HCT116 (cell line): ENCODE measurements around the gene RELA.
"Not testable (repeated sequence)": the region's sequence is repeated elsewhere in the genome, so short reads cannot be mapped to it uniquely, and the experiment has no call there.

Experiments
- POLR2AphosphoS5 ChIP-seq: IDR thresholded peaks from 2 replicates; pipeline ENCODE4 v1.6.1; 2011; ENCODE audit warnings: mild to moderate bottlenecking, low read depth, low read length, moderate library complexity
- TF ChIP-seq, protein P1 (sequence below), 3 experiments: fragments of 200-600 bp in 1 of 3; sonication (generic) in 1 of 3; IDR thresholded peaks in 2 of 3; conservative IDR thresholded peaks in 1 of 3; 2 replicates each; pipeline ENCODE4 v1.5.1; 2012 to 2017; ENCODE audit warnings: low read depth in 2 of 3, low read length in 2 of 3, antibody characterized with exemption in 1 of 3, borderline replicate concordance in 1 of 3, control low read depth in 1 of 3, mild to moderate bottlenecking in 1 of 3, mixed read lengths in 1 of 3, mixed run types in 1 of 3, moderate library complexity in 1 of 3; ENCODE audit not compliant: insufficient read depth in 1 of 3

DNA sequence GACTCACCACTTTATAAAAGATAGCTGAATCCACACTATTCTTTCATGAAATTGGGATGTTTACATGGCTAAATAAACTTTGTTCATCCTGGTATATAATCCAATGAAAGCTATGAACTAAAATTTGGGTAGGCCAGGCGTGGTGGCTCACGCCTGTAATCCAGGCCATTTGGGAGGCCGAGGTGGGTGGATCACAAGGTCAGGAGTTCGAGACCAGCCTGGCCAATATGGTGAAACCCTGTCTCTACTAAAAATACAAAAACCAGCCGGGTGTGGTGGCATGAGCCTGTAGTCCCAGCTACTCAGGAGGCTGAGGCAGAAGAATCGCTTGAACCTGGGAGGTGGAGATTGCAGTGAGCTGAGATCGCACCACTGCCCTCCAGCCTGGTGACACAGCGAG is 29.1 kb upstream of the RELA start:
- TF ChIP-seq POLR2AphosphoS5 = not testable (repeated sequence)
- TF ChIP-seq, protein P1, sequence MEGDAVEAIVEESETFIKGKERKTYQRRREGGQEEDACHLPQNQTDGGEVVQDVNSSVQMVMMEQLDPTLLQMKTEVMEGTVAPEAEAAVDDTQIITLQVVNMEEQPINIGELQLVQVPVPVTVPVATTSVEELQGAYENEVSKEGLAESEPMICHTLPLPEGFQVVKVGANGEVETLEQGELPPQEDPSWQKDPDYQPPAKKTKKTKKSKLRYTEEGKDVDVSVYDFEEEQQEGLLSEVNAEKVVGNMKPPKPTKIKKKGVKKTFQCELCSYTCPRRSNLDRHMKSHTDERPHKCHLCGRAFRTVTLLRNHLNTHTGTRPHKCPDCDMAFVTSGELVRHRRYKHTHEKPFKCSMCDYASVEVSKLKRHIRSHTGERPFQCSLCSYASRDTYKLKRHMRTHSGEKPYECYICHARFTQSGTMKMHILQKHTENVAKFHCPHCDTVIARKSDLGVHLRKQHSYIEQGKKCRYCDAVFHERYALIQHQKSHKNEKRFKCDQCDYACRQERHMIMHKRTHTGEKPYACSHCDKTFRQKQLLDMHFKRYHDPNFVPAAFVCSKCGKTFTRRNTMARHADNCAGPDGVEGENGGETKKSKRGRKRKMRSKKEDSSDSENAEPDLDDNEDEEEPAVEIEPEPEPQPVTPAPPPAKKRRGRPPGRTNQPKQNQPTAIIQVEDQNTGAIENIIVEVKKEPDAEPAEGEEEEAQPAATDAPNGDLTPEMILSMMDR (IDR thresholded peaks at IDR 0.05 in 2 of 3, conservative IDR thresholded peaks at IDR 0.05 in 1 of 3; ENCODE audit: borderline replicate concordance in 1 of 3, insufficient read depth in 1 of 3, low read depth in 2 of 3, low read length in 2 of 3) = not testable (repeated sequence)
